WERI-Rb-1 (cell line): ENCODE measurements around the gene TNIP1.
A peak's percentile ranks its signal among the peaks of the same experiment; 100 is the strongest.

ENCODE experiments used
- DNase-seq: peaks from one replicate; pipeline ENCODE4 v3.0.0-alpha.2; 2020
- H3K27ac ChIP-seq: fragments of 250-450 bp; sonication (Bioruptor Pico); 2 replicates; pipeline ENCODE4 v1.5.1; 2020; ENCODE audit warnings: mild to moderate bottlenecking, moderate library complexity
- H3K27me3 ChIP-seq: fragments of 250-450 bp; sonication (Bioruptor Pico); 2 replicates; pipeline ENCODE4 v1.5.1; 2021; ENCODE audit warnings: mild to moderate bottlenecking, low read depth, moderate library complexity; ENCODE audit not compliant: insufficient read depth, severe bottlenecking
- H3K36me3 ChIP-seq: fragments of 250-450 bp; sonication (Bioruptor Pico); 2 replicates; pipeline ENCODE4 v1.5.1; 2020; ENCODE audit warnings: mild to moderate bottlenecking, moderate library complexity
- H3K4me3 ChIP-seq: 2 replicates; pipeline ENCODE4 v1.5.1; 2011; ENCODE audit warnings: low read depth, mild to moderate bottlenecking, control low read depth, low read length
- H3K9me3 ChIP-seq: fragments of 250-450 bp; sonication (Bioruptor Pico); 2 replicates; pipeline ENCODE4 v1.5.1; 2021; ENCODE audit warnings: mild to moderate bottlenecking, moderate library complexity; ENCODE audit not compliant: severe bottlenecking
- CTCF ChIP-seq: IDR thresholded peaks from 2 replicates; pipeline ENCODE4 v1.5.1; 2011; ENCODE audit warnings: low read depth, mild to moderate bottlenecking, control low read depth, inconsistent platforms, low read length

TNIP1 gene

DNA sequence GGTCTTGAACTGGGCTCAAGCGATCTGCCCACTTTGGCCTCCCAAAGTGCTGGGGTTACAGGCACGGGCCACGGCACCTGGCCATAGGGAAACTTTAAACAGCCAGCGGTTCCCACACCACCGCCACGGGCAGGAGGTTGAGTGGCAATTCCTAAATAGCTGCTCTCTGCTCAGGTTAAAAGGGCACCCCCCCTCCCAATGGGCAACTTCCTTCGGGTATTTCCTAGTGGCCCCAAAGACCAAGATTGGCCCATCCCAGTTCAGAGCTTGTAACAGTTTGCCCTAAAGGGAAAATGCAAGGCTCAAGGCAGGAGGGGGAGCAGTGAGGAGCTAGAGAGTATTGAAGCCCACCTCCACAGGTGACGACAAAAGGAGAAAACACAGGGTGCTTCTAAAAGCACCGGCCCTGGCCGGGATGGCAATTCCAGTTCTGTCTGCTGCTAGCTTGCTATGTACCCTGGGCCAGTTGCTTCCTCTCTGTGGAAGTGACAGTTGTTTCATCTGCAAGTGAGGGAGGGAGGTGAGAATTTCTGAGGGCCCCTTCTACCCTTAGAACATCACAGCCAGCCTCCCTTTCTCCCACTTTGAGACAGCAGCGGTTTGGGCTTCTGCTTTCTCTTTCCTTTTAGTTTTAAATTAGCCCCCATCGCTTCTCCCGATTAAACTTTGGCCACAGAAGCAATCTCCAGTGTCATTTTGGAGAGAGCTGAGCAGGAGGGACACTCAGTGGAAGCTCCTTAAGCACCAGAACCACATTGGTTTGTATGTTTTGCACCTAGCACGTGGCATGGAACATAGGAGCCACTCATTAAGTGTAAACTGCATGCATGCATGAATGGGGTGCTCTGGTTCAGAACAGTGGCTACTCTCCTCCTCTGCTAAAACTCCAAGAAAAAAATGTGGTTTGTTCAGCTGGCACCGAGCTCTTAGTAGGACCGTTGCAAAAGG is 17.3 kb upstream of the TNIP1 start:
- no peak for TF ChIP-seq CTCF
- no peaks in the 10 kb centered on the region for H3K36me3 ChIP-seq
- no peak for DNase-seq
- no peaks in the 10 kb centered on the region for H3K9me3 ChIP-seq
- no peak overlapping the region for H3K4me3 ChIP-seq
- H3K27ac ChIP-seq, result no peak overlapping the region
- no peaks in the 10 kb centered on the region for H3K27me3 ChIP-seq

GRCh38 chr5:151097061-151097460 is 16.2 kb upstream of the TNIP1 start:
- no peak for DNase-seq
- Histone ChIP-seq H3K9me3 (no peaks in the 10 kb centered on the region), H3K36me3 (no peaks in the 10 kb centered on the region), H3K27ac (no peak overlapping the region), H3K27me3 (no peaks in the 10 kb centered on the region), H3K4me3 (no peak overlapping the region)
- no peak for TF ChIP-seq CTCF

- H3K4me3 ChIP-seq, result no peak overlapping the region
- H3K9me3 ChIP-seq, result no peaks in the 10 kb centered on the region
- no peak overlapping the region for H3K27ac ChIP-seq
- H3K27me3 ChIP-seq, result no peaks in the 10 kb centered on the region
- DNase-seq, result peak; percentile 17
- H3K36me3 ChIP-seq, result no peaks in the 10 kb centered on the region
- TF ChIP-seq CTCF, result no peak
Observed at GRCh38 chr5:151096001-151096373, 15.2 kb upstream of the TNIP1 start.

DNA sequence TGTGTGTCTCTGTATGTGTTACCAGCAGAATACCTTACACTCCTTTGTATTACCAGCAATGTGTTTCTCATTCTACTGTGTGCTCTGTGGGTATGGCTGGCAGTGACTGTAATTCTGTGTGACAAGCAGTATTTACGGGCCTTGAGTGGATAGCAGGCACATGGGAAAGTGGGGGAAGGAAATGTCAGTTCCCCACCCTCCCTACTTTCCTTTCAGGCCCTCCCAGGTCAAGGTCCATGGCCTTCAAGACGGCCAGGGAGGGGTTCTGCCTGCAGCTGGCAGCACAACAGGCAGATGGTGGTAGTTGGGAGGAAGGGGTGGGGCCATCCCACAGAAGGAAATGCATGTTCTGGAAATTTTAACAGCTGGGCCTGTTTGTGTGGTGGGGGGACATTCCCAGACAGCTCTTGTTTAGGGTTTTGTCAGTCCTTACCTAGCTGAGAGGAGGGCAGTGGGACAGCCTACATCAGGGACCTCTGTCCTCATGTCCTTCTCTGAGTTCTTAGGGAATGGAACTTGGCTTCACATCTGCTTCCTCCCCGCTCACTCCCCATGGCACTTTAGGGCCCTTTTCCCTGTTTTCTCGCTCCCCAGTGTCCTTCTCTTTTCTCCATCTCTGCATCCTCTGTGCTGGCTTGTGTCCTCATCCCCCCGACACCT is 14.6 kb upstream of the TNIP1 start:
- no peaks in the 10 kb centered on the region for H3K36me3 ChIP-seq
- TF ChIP-seq CTCF, result no peak
- H3K4me3 ChIP-seq, result no peak overlapping the region
- H3K9me3 ChIP-seq, result no peaks in the 10 kb centered on the region
- DNase-seq, result peak; percentile 19
- no peaks in the 10 kb centered on the region for H3K27me3 ChIP-seq
- no peak overlapping the region for H3K27ac ChIP-seq

- H3K36me3 ChIP-seq, result no peaks in the 10 kb centered on the region
- H3K27ac ChIP-seq, result no peak overlapping the region
- H3K4me3 ChIP-seq, result no peak overlapping the region
- H3K9me3 ChIP-seq, result no peaks in the 10 kb centered on the region
- H3K27me3 ChIP-seq, result no peaks in the 10 kb centered on the region
- TF ChIP-seq CTCF, result no peak
- no peak for DNase-seq
Observed at GRCh38 chr5:151094852-151095245, 14.0 kb upstream of the TNIP1 start.
